ENCODE measurements around the gene BCAS3. TPM values are rescaled to one million over a fixed set of nuclear protein-coding genes. Genes with fewer than 3 reads are reported as not detected.
A peak's percentile ranks its signal among the peaks of the same experiment; 100 is the strongest.

BCAS3 gene
- total RNA-seq, 2 donors from 2014 or later, result 28.0 to 37.7 TPM

- peaks cover 6% of the 10 kb centered on the region for H3K4me1 ChIP-seq (ENCODE audit: control insufficient read depth, insufficient read depth, low read length)
- WGBS, 2 experiments (ENCODE audit: insufficient coverage in 1 of 2, insufficient read length in 1 of 2), result 84 to 88% methylated on average over 6 to 9 of the region's 10 CpGs
- H3K9ac ChIP-seq (ENCODE audit: extremely low read depth, low read length, poor library complexity, severe bottlenecking), result no peak overlapping the region
- H3K27me3 Mint-ChIP-seq (ENCODE audit: insufficient read depth), result no peaks in the 10 kb centered on the region
- H3K4me1 Mint-ChIP-seq, result peaks cover 30% of the 10 kb centered on the region
- no peaks in the 10 kb centered on the region for H3K27me3 ChIP-seq (ENCODE audit: control insufficient read depth, insufficient read depth, low read length, poor library complexity, severe bottlenecking)
- H3K36me3 Mint-ChIP-seq (ENCODE audit: low read depth), result no peaks in the 10 kb centered on the region
- H3K4me3 ChIP-seq (ENCODE audit: low read length), result no peak overlapping the region
- no peak overlapping the region for H3K27ac Mint-ChIP-seq
- no peak for TF ChIP-seq CTCF (conservative IDR thresholded peaks at IDR 0.05)
- peak; percentile 58 for DNase-seq
- no peaks in the 10 kb centered on the region for H3K9me3 ChIP-seq (ENCODE audit: control insufficient read depth, low read length)
- no peak overlapping the region for H3K27ac ChIP-seq (ENCODE audit: low read depth, low read length)
- H3K4me3 Mint-ChIP-seq, result no peak overlapping the region
- no peaks in the 10 kb centered on the region for H3K36me3 ChIP-seq (ENCODE audit: control insufficient read depth, insufficient read depth, low read length)
- H3K9me3 Mint-ChIP-seq, result no peaks in the 10 kb centered on the region
These were observed 574.6 kb downstream of the BCAS3 start for GRCh38 chr17:61251939-61252865.

DNA sequence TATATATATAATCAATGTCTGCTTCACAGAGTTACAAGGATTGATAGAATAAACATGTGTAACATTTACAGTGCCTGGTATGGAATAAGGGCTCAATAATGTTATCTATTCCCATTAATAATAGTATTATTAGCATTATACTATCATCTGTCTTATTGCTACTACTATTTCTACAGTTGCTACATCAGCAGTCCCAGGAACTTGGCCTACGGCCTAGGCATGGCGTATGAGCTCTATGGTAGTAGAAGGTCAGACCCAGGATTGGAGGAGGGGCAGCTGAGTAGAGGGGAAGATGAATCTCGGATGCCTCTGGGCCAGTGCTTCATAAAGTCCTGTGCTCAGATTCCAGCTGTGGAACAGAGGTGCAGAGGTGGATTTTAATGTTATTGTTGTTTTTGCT lies 575.7 kb downstream of the BCAS3 start:
- no peak overlapping the region for H3K27ac ChIP-seq (ENCODE audit: low read depth, low read length)
- WGBS, 2 experiments (ENCODE audit: insufficient coverage in 1 of 2, insufficient read length in 1 of 2), result 85 to 90% methylated on average over 2 to 3 of the region's 3 CpGs

DNA sequence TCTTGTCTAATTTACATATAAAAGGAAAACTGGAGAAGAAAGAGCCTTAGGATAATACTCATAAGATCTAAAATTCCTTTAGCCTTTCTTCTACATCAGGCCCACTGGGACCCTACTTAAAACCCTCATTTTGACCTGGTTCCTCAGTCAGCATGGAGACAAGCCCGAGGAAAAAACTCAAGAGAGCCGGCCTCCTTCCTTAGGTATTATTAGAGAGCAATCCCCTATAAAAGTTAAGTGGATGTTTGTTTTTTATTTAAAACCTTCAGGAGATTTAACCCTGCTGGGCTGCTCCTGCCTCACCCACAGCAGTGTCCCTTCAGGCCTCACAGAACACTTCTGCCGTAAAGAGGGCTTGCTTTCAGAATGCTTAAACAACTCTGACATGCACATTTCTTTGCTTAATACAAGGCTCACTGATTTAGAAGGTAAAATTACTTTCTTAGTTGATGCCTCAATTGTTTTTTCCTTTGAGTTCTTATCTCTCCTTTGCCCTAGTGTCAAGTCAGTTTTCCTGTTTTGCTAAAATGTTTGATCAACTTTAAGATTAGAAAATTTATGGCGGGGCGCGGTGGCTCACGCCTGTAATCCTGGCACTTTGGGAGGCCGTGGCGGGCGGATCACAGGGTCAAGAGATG lies 576.4 kb downstream of the BCAS3 start:
- Histone ChIP-seq H3K27ac (ENCODE audit: low read depth, low read length) (no peak overlapping the region), H3K9me3 (ENCODE audit: control insufficient read depth, low read length) (no peaks in the 10 kb centered on the region), H3K27me3 (ENCODE audit: control insufficient read depth, insufficient read depth, low read length, poor library complexity, severe bottlenecking) (no peaks in the 10 kb centered on the region), H3K4me3 (ENCODE audit: low read length) (no peak overlapping the region), H3K36me3 (ENCODE audit: control insufficient read depth, insufficient read depth, low read length) (no peaks in the 10 kb centered on the region), H3K9ac (ENCODE audit: extremely low read depth, low read length, poor library complexity, severe bottlenecking) (no peak overlapping the region), H3K4me1 (ENCODE audit: control insufficient read depth, insufficient read depth, low read length) (peaks cover 6% of the 10 kb centered on the region)
- WGBS, 2 experiments (ENCODE audit: insufficient coverage in 1 of 2, insufficient read length in 1 of 2), result 86 to 93% methylated on average over 6 to 10 of the region's 10 CpGs
- Mint-ChIP-seq H3K36me3 (ENCODE audit: low read depth) (no peaks in the 10 kb centered on the region), H3K9me3 (no peaks in the 10 kb centered on the region), H3K27ac (no peak overlapping the region), H3K4me3 (no peak overlapping the region), H3K27me3 (ENCODE audit: insufficient read depth) (no peaks in the 10 kb centered on the region), H3K4me1 (peaks cover 31% of the 10 kb centered on the region)
- DNase-seq, result peak; percentile 40
- TF ChIP-seq CTCF (conservative IDR thresholded peaks at IDR 0.05), result no peak

More for the DNA sequence above, 575.7 kb downstream of the BCAS3 start:
- peak; percentile 45 for DNase-seq
- Histone ChIP-seq H3K9ac (ENCODE audit: extremely low read depth, low read length, poor library complexity, severe bottlenecking) (no peak overlapping the region), H3K4me1 (ENCODE audit: control insufficient read depth, insufficient read depth, low read length) (peaks cover 6% of the 10 kb centered on the region), H3K27me3 (ENCODE audit: control insufficient read depth, insufficient read depth, low read length, poor library complexity, severe bottlenecking) (no peaks in the 10 kb centered on the region), H3K36me3 (ENCODE audit: control insufficient read depth, insufficient read depth, low read length) (no peaks in the 10 kb centered on the region), H3K9me3 (ENCODE audit: control insufficient read depth, low read length) (no peaks in the 10 kb centered on the region), H3K4me3 (ENCODE audit: low read length) (no peak overlapping the region)
- H3K9me3 Mint-ChIP-seq, result no peaks in the 10 kb centered on the region
- H3K36me3 Mint-ChIP-seq (ENCODE audit: low read depth), result no peaks in the 10 kb centered on the region
- peaks cover 26% of the 10 kb centered on the region for H3K4me1 Mint-ChIP-seq
- no peak overlapping the region for H3K27ac Mint-ChIP-seq
- H3K27me3 Mint-ChIP-seq (ENCODE audit: insufficient read depth), result no peaks in the 10 kb centered on the region
- TF ChIP-seq CTCF (conservative IDR thresholded peaks at IDR 0.05), result no peak
- H3K4me3 Mint-ChIP-seq, result no peak overlapping the region
